Measurements from ENCODE around the gene CPAMD8. TPM values are rescaled to one million over a fixed set of nuclear protein-coding genes. Genes with fewer than 3 reads are reported as not detected.

Gene CPAMD8
- total RNA-seq, 1 experiment from 2014 or later, result 0.20 TPM

DNA sequence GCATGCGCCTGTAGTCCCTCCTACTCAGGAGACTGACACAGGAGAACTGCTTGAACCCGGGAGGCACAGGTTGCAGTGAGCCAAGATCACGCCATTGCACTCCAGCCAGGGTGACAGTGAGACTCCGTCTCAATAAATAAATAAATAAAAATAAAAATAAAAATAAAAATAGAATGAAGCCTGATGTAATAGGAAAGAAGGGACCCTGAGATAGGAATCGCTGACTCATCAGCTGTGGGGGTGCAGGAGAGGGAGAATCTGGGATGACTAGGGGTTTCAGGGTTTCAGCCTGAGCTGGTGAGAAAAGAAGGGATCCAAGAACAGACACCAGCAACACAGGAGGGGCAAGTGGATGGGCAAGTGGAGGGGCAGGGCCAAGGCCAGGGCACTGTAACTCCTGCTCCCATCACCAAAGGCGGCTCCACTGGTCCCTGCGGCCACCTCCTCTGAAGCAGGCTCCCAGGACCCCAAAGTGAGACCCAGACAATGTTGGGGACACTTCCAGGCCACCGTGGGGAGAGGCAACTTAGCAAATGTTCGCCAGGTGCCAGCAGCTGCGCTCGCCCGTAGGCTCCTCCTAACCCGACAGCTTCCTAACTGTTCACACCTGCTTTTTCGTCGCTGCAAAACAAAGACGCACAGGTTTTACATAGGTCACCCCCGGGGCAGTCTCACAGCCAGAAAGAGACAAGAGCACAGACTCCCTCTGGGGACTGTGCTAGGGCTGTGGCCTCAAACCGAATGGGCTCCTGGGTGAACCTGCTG lies 47.4 kb upstream of the CPAMD8 start (continued):
- no peak for TF ChIP-seq REST (IDR thresholded peaks at IDR 0.05; ENCODE audit: low read depth)

GRCh38 chr19:17070912-17071311 lies 44.3 kb upstream of the CPAMD8 start:
- Histone ChIP-seq H3K9me2 (ENCODE audit: insufficient read depth) (no peaks in the 10 kb centered on the region), H3K27me3 (ENCODE audit: insufficient read depth, low read length) (no peaks in the 10 kb centered on the region), H2AFZ (ENCODE audit: low read depth, low read length, poor library complexity, severe bottlenecking) (no peak overlapping the region), H3K36me3 (ENCODE audit: control insufficient read depth in 1 of 2, insufficient read depth in 2 of 2, low read length in 2 of 2) (peaks cover 4 to 9% of the 10 kb centered on the region in 2 experiments; a peak in 2 of 4 replicates), H3K9me3 (ENCODE audit: control insufficient read depth in 1 of 2, insufficient read depth in 1 of 2, low read depth in 1 of 2, low read length in 2 of 2) (no peaks in the 10 kb centered on the region), H3K4me2 (ENCODE audit: low read length) (no peak overlapping the region), H3K4me3 (replicated peaks in 1 of 2; ENCODE audit: low read depth in 1 of 2, low read length in 2 of 2) (no peak overlapping the region), H3K27ac (ENCODE audit: low read depth, low read length) (no peak overlapping the region), H3K9ac (ENCODE audit: low read length) (no peak overlapping the region), H3K4me1 (ENCODE audit: control insufficient read depth in 1 of 2, insufficient read depth in 2 of 2, low read length in 2 of 2) (peaks cover 5 to 11% of the 10 kb centered on the region in 2 experiments; a peak in 3 of 4 replicates), H3K79me2 (ENCODE audit: insufficient read depth, low read length) (peaks cover 44% of the 10 kb centered on the region), H4K20me1 (ENCODE audit: insufficient read depth) (no peaks in the 10 kb centered on the region)
- ATAC-seq (no peak), DNase-seq (ENCODE audit: low read depth, low spot score) (no peak)
- BruUV-seq (replicated peaks), result no TSS peak
- intact Hi-C loops (cut with micrococcal nuclease), result no loop called here
- POLR2A ChIA-PET, result no interaction called here
- TF ChIP-seq POLR2A (IDR thresholded peaks at IDR 0.05; ENCODE audit: borderline replicate concordance, extremely low read depth, insufficient read depth, insufficient read length) (no peak), JUND (IDR thresholded peaks at IDR 0.05) (no peak), TCF7L2 (IDR thresholded peaks at IDR 0.05; ENCODE audit: borderline replicate concordance, extremely low read depth, insufficient read depth, insufficient read length) (no peak), SP1 (IDR thresholded peaks at IDR 0.05; ENCODE audit: low read depth) (no peak)
- CTCF ChIA-PET, result no interaction called here
- RAD21 ChIA-PET (ENCODE audit: low non-redundant PET in 1 of 2, low total read pairs in 2 of 2, uncharacterized antibody in 2 of 2, unreplicated experiment in 2 of 2), result no interaction called here
